NT2/D1 (cell line): ENCODE measurements around the gene NEB.

Experiments
- YY1 ChIP-seq: IDR thresholded peaks from 2 replicates; pipeline ENCODE4 v1.6.1; 2011; ENCODE audit not compliant: insufficient read length, insufficient read depth
- ZNF274 ChIP-seq: IDR thresholded peaks from 2 replicates; pipeline ENCODE4 v1.6.1; 2011; ENCODE audit warnings: mild to moderate bottlenecking, low read depth, low read length

DNA sequence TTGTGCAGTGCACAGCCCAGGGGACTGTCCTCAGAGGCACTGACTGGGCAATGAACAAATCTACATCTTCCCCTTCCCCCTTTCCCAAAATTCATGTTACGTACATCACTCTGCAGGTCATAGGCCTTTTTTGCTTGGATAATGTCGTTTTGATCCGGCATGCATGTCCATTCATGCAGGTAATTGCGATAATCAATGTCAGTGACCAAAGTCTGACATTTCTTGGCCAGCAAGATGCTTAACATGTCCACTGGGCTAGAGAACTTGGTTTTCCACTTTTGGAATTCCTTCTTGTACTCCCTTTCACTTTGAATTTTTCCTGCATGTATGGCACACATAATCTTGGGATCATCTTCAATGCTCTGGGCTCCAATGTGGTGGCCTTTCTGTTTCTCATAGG, 124.6 kb downstream of the NEB start:
- TF ChIP-seq YY1 (no peak), ZNF274 (no peak)
